Measurements from ENCODE around the gene MEOX1. TPM values are rescaled to one million over a fixed set of nuclear protein-coding genes. Genes with fewer than 3 reads are reported as not detected.
A peak's percentile ranks its signal among the peaks of the same experiment; 100 is the strongest.

The MEOX1 gene
- total and polyA plus RNA-seq, 4 experiments from 2014 or later = 1.7 to 8.4 (median 3.6) TPM

GRCh38 chr17:43701318-43701743 is 39.6 kb upstream of the MEOX1 start:
- Mint-ChIP-seq H3K27me3 (peaks cover 8% of the 10 kb centered on the region in 2 donors), H3K9me3 (no peaks in the 10 kb centered on the region), H3K36me3 (no peaks in the 10 kb centered on the region), H3K4me3 (peak overlapping the region in 1 of 8 donors; percentile 6), H3K27ac (no peak overlapping the region), H3K4me1 (peaks cover 4 to 11% (median 5%) of the 10 kb centered on the region in 4 donors)
- no peak overlapping the region for H3K27ac ChIP-seq (ENCODE audit: low read depth, low read length)
- H3K4me1 ChIP-seq (ENCODE audit: insufficient read depth, low read length) = peaks cover 8% of the 10 kb centered on the region
- no peak overlapping the region for H3K4me3 ChIP-seq (ENCODE audit: low read length in 2 of 2)
- intact Hi-C loops (cut with micrococcal nuclease) = no loop called here
- ChIA-PET CTCF (ENCODE audit: partially characterized antibody) (interaction anchor here (1.1 to 18.0 kb wide), 3 partner anchors 12 to 61 kb away, joined by 3 to 625 read pairs (median 4); partner anchors contain the start of gene SOST), POLR2A (ENCODE audit: partially characterized antibody) (interaction anchor here (0.6 to 1.3 kb wide), 2 partner anchors 9 to 12 kb away, joined by 3 to 4 read pairs; no protein-coding TSS in a partner anchor)
- no peaks in the 10 kb centered on the region for H3K36me3 ChIP-seq (ENCODE audit: insufficient read depth, low read length)
- H3K27me3 ChIP-seq (ENCODE audit: insufficient read depth, low read length) = peaks cover 2% of the 10 kb centered on the region
- H3K9me3 ChIP-seq (ENCODE audit: control insufficient read depth in 1 of 2, low read length in 2 of 2) = no peaks in the 10 kb centered on the region
- peak in 2 of 5 donors; percentile 15 to 29 for DNase-seq

GRCh38 chr17:43699438-43699756 is 37.7 kb upstream of the MEOX1 start:
- CTCF ChIA-PET (ENCODE audit: partially characterized antibody) = interaction anchor here (18.0 kb wide), 1 partner anchor 63 kb away, joined by 625 read pairs; the partner anchor contains the start of gene SOST
- H3K36me3 Mint-ChIP-seq = no peaks in the 10 kb centered on the region
- H3K4me3 Mint-ChIP-seq = no peak overlapping the region
- H3K36me3 ChIP-seq (ENCODE audit: insufficient read depth, low read length) = no peaks in the 10 kb centered on the region
- DNase-seq = no peak
- H3K27me3 ChIP-seq (ENCODE audit: insufficient read depth, low read length) = no peaks in the 10 kb centered on the region
- H3K27ac Mint-ChIP-seq = no peak overlapping the region
- no peaks in the 10 kb centered on the region for H3K9me3 ChIP-seq (ENCODE audit: control insufficient read depth in 1 of 2, low read length in 2 of 2)
- intact Hi-C loops (cut with micrococcal nuclease) = no loop called here
- POLR2A ChIA-PET (ENCODE audit: partially characterized antibody) = interaction anchor here (1.1 to 1.6 kb wide), 2 partner anchors 21 to 54 kb away, joined by 3 read pairs; no protein-coding TSS in a partner anchor
- peaks cover 8% of the 10 kb centered on the region for H3K4me1 ChIP-seq (ENCODE audit: insufficient read depth, low read length)
- no peak overlapping the region for H3K4me3 ChIP-seq (ENCODE audit: low read length in 2 of 2)
- peaks cover 4 to 11% (median 5%) of the 10 kb centered on the region in 4 donors for H3K4me1 Mint-ChIP-seq
- H3K9me3 Mint-ChIP-seq = peaks cover 0 to under 1% (median 0%) of the 10 kb centered on the region in 8 donors
- peaks cover 3 to 8% of the 10 kb centered on the region in 2 donors for H3K27me3 Mint-ChIP-seq
- no peak overlapping the region for H3K27ac ChIP-seq (ENCODE audit: low read depth, low read length)

- ChIA-PET POLR2A (ENCODE audit: partially characterized antibody) (interaction anchor here (1.1 kb wide), 1 partner anchor 55 kb away, joined by 3 read pairs; no protein-coding TSS in a partner anchor), CTCF (ENCODE audit: partially characterized antibody) (interaction anchor here (18.0 kb wide), 1 partner anchor 64 kb away, joined by 625 read pairs; the partner anchor contains the start of gene SOST)
- no peak overlapping the region for H3K27ac ChIP-seq (ENCODE audit: low read depth, low read length)
- peaks cover 0 to 1% (median 0%) of the 10 kb centered on the region in 8 donors for H3K9me3 Mint-ChIP-seq
- no peaks in the 10 kb centered on the region for H3K36me3 Mint-ChIP-seq
- H3K36me3 ChIP-seq (ENCODE audit: insufficient read depth, low read length) = no peaks in the 10 kb centered on the region
- intact Hi-C loops (cut with micrococcal nuclease) = no loop called here
- H3K27ac Mint-ChIP-seq = no peak overlapping the region
- no peaks in the 10 kb centered on the region for H3K9me3 ChIP-seq (ENCODE audit: control insufficient read depth in 1 of 2, low read length in 2 of 2)
- no peak overlapping the region for H3K4me3 Mint-ChIP-seq
- no peaks in the 10 kb centered on the region for H3K27me3 ChIP-seq (ENCODE audit: insufficient read depth, low read length)
- H3K4me1 Mint-ChIP-seq = peaks cover 4 to 11% (median 5%) of the 10 kb centered on the region in 4 donors
- H3K4me1 ChIP-seq (ENCODE audit: insufficient read depth, low read length) = peaks cover 8% of the 10 kb centered on the region
- H3K4me3 ChIP-seq (ENCODE audit: low read length in 2 of 2) = no peak overlapping the region
- H3K27me3 Mint-ChIP-seq = peaks cover 3 to 9% of the 10 kb centered on the region in 2 donors
- no peak for DNase-seq
These were observed 37.1 kb upstream of the MEOX1 start for GRCh38 chr17:43698678-43699437.

DNA sequence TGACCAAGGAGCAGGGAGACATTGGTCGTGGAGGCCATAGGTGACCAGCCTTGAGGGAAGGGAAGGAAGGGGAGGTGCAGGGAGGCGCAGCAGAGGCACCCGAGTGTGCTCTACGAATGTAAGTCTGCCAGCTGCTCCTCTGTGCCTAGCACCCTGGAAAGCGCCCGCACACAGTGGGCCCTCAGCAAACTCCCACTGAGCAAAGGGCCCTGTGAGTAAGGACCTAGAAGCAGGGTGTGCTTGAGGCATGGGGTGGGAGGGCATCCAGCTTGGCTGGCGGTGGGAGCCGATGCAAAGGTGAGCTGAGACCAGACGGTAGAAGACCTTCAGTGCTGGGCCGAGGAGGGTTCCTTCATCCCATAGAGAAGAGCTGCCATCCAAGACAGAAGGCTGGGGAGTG is 36.2 kb upstream of the MEOX1 start:
- no peaks in the 10 kb centered on the region for H3K36me3 ChIP-seq (ENCODE audit: insufficient read depth, low read length)
- Mint-ChIP-seq H3K9me3 (peaks cover 0 to 1% (median 0%) of the 10 kb centered on the region in 8 donors), H3K27me3 (peaks cover 3 to 7% of the 10 kb centered on the region in 2 donors), H3K36me3 (no peaks in the 10 kb centered on the region), H3K27ac (no peak overlapping the region), H3K4me3 (no peak overlapping the region), H3K4me1 (peaks cover 4 to 11% (median 5%) of the 10 kb centered on the region in 4 donors)
- intact Hi-C loops (cut with micrococcal nuclease) = no loop called here
- no peaks in the 10 kb centered on the region for H3K27me3 ChIP-seq (ENCODE audit: insufficient read depth, low read length)
- DNase-seq = no peak
- no peak overlapping the region for H3K27ac ChIP-seq (ENCODE audit: low read depth, low read length)
- H3K4me1 ChIP-seq (ENCODE audit: insufficient read depth, low read length) = peaks cover 8% of the 10 kb centered on the region
- ChIA-PET CTCF (ENCODE audit: partially characterized antibody) (interaction anchor here (1.3 to 18.0 kb wide), 3 partner anchors 18 to 122 kb away, joined by 3 to 625 read pairs (median 3); partner anchors contain the start of gene SOST), POLR2A (ENCODE audit: partially characterized antibody) (no interaction called here)
- no peaks in the 10 kb centered on the region for H3K9me3 ChIP-seq (ENCODE audit: control insufficient read depth in 1 of 2, low read length in 2 of 2)
- no peak overlapping the region for H3K4me3 ChIP-seq (ENCODE audit: low read length in 2 of 2)

DNA sequence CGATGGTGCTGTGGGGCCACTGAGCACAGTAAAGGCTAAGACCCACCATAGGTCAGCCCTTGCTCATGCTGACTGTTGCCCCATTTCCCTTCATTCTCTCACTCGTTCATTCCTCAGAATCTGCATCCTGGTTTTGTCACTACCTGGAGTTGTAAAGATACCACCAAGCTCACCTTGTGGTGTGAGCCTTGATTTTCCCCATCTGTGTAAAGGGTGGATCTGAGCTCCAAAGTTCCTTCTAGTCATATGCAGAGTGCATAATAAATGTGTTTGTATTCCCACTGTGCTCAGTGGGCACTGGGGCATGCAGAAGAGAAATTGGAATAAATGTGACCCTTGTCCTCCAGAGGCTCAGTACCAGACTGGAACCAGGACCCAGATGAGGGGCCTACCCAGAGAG is 35.2 kb upstream of the MEOX1 start:
- Histone ChIP-seq H3K27ac (ENCODE audit: low read depth, low read length) (no peak overlapping the region), H3K9me3 (ENCODE audit: control insufficient read depth in 1 of 2, low read length in 2 of 2) (no peaks in the 10 kb centered on the region), H3K4me1 (ENCODE audit: insufficient read depth, low read length) (peaks cover 8% of the 10 kb centered on the region), H3K36me3 (ENCODE audit: insufficient read depth, low read length) (no peaks in the 10 kb centered on the region), H3K27me3 (ENCODE audit: insufficient read depth, low read length) (no peaks in the 10 kb centered on the region), H3K4me3 (ENCODE audit: low read length in 2 of 2) (no peak overlapping the region)
- peaks cover 4 to 11% (median 5%) of the 10 kb centered on the region in 4 donors for H3K4me1 Mint-ChIP-seq
- POLR2A ChIA-PET (ENCODE audit: partially characterized antibody) = interaction anchor here (0.5 kb wide), 1 partner anchor 64 kb away, joined by 4 read pairs; no protein-coding TSS in a partner anchor
- no peak overlapping the region for H3K4me3 Mint-ChIP-seq
- H3K27me3 Mint-ChIP-seq = peaks cover 3 to 7% of the 10 kb centered on the region in 2 donors
- CTCF ChIA-PET (ENCODE audit: partially characterized antibody) = interaction anchor here (1.1 to 18.0 kb wide), 5 partner anchors 17 to 121 kb away, joined by 3 to 625 read pairs (median 3); partner anchors contain the start of gene SOST
- intact Hi-C loops (cut with micrococcal nuclease) = no loop called here
- H3K9me3 Mint-ChIP-seq = peaks cover 0 to 1% (median 0%) of the 10 kb centered on the region in 8 donors
- no peaks in the 10 kb centered on the region for H3K36me3 Mint-ChIP-seq
- no peak overlapping the region for H3K27ac Mint-ChIP-seq
- no peak for DNase-seq

DNA sequence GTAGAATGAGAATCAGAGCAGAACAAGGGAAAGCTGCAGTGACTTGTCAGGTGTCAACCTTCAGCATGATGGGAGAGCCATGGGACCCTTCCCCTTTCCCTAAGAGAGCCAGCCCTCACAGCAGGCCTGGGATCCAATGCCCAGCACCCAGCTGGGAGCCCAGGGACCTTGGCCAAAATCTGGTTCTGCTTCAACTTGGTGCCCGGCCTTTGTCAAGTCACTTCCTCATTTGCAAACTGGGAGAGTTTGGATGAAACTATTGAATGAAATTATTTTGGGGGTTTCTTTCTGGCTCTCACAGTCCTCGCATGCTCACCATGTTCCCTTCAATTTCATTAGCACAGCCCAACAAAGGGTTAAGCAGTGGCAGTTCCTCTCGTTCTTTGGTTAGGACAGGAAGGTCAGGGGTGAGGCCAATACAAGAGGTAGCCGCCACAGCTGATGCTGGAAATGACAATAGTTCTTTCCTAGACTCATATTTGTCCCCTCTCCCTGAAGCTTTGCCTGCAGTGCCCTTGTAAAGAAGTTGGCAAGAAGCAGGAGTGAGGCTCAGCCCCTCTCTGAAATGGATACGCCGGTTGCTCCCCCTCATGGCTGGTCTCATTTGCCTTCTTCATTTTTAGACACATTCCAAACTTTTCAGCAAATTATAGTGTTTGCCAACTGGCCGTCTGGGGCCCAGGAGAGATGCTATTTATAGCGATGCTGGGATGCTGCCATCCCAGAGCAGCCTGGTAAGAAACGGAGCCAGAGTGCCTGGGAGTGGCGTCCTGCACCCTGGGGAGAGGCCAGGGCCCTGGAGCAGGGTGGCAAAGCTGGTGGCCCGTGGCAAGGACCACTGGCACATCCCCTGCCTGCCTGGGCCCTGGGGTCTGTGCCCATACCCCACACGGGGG is 34.5 kb upstream of the MEOX1 start:
- peaks cover 0 to 1% (median 0%) of the 10 kb centered on the region in 8 donors for H3K9me3 Mint-ChIP-seq
- no peak overlapping the region for H3K27ac Mint-ChIP-seq
- ChIA-PET POLR2A (ENCODE audit: partially characterized antibody) (interaction anchor here (0.5 kb wide), 1 partner anchor 64 kb away, joined by 4 read pairs; no protein-coding TSS in a partner anchor), CTCF (ENCODE audit: partially characterized antibody) (interaction anchor here (1.1 to 18.0 kb wide), 6 partner anchors 26 to 150 kb away, joined by 3 to 625 read pairs (median 6); partner anchors contain the start of genes CD300LG and SOST)
- H3K36me3 Mint-ChIP-seq = no peaks in the 10 kb centered on the region
- Histone ChIP-seq H3K4me1 (ENCODE audit: insufficient read depth, low read length) (peaks cover 4% of the 10 kb centered on the region), H3K4me3 (ENCODE audit: low read length in 2 of 2) (no peak overlapping the region), H3K36me3 (ENCODE audit: insufficient read depth, low read length) (no peaks in the 10 kb centered on the region), H3K27me3 (ENCODE audit: insufficient read depth, low read length) (no peaks in the 10 kb centered on the region), H3K9me3 (ENCODE audit: control insufficient read depth in 1 of 2, low read length in 2 of 2) (no peaks in the 10 kb centered on the region), H3K27ac (ENCODE audit: low read depth, low read length) (no peak overlapping the region)
- H3K4me1 Mint-ChIP-seq = peaks cover 1 to 7% (median 2%) of the 10 kb centered on the region in 4 donors
- peaks cover 3 to 7% of the 10 kb centered on the region in 2 donors for H3K27me3 Mint-ChIP-seq
- no peak overlapping the region for H3K4me3 Mint-ChIP-seq
- intact Hi-C loops (cut with micrococcal nuclease) = no loop called here
- no peak for DNase-seq

Data from CD4-positive, alpha-beta memory T cell (primary cell).